GM12872 (cell line): ENCODE data around the gene ZNF346.

Experiments
- TF ChIP-seq, protein P1 (sequence below): IDR thresholded peaks from 3 replicates; pipeline ENCODE4 v1.5.1; 2011; ENCODE audit warnings: low read depth, mild to moderate bottlenecking, low read length, moderate library complexity; ENCODE audit not compliant: insufficient read depth

The ZNF346 gene

DNA sequence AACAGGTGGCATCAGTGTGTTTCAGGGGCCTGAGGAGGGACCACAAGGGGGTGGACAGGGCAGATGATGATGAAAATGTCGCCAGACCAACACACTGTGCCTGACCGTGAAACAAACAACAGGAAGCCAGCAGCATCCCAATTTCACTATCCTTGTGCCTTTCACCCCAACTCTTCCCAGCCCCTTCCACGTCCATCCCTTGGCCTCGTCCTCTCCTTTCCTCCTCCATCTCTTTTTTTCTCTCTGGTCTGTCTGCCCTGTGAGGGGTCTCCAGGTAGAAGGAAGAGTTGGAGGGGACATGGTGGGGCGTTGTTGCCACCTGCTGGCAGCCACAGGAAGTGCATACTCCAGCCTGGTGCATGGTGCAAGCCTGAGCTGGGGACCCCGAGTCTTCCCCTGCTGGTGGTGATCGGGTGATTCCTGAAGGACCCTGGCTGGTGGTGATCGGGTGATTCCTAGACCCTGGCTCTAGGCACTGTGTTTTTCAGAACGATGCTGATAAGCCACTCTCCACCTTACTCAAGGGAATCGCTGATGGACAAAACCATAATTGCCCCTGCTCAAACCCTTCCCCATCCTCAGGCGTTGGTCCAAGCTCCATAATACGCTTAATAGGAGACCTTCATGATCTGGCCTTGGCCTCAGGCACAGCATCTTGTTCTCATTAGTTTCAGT, 89.4 kb downstream of the ZNF346 start:
- TF ChIP-seq, protein P1, sequence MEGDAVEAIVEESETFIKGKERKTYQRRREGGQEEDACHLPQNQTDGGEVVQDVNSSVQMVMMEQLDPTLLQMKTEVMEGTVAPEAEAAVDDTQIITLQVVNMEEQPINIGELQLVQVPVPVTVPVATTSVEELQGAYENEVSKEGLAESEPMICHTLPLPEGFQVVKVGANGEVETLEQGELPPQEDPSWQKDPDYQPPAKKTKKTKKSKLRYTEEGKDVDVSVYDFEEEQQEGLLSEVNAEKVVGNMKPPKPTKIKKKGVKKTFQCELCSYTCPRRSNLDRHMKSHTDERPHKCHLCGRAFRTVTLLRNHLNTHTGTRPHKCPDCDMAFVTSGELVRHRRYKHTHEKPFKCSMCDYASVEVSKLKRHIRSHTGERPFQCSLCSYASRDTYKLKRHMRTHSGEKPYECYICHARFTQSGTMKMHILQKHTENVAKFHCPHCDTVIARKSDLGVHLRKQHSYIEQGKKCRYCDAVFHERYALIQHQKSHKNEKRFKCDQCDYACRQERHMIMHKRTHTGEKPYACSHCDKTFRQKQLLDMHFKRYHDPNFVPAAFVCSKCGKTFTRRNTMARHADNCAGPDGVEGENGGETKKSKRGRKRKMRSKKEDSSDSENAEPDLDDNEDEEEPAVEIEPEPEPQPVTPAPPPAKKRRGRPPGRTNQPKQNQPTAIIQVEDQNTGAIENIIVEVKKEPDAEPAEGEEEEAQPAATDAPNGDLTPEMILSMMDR: peak; percentile 99

DNA sequence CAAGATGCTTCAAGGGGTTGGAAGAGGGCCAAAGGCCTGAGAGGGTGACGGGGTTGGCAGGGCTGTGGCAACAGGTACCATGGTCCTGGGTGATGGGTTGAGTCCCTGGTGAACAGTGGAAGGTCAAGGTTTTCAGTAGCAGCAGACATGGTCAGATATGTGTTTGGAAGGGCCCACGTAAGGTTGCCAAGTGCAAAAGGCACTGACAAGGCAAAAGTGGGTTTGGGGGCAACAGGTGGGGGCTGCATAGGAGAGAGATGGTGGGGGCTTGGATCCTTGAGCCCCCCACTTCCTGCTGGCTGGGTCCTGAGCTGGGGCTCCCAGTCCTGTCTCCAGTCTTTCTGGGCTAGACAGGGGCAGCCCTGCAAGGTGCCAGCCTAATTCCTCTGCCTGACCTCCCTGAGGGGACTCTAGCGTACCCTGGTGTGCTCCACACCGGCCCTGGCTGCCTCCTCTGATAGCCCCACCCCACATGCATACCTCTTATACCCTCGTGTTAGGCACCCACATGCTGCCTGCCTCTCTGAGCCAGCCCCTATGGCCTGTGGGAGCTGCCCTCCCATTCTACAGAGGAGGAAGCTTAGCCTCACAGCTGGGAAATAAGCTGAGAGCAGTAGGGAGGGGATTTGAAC, 90.2 kb downstream of the ZNF346 start:
- TF ChIP-seq, protein P1: no peak

DNA sequence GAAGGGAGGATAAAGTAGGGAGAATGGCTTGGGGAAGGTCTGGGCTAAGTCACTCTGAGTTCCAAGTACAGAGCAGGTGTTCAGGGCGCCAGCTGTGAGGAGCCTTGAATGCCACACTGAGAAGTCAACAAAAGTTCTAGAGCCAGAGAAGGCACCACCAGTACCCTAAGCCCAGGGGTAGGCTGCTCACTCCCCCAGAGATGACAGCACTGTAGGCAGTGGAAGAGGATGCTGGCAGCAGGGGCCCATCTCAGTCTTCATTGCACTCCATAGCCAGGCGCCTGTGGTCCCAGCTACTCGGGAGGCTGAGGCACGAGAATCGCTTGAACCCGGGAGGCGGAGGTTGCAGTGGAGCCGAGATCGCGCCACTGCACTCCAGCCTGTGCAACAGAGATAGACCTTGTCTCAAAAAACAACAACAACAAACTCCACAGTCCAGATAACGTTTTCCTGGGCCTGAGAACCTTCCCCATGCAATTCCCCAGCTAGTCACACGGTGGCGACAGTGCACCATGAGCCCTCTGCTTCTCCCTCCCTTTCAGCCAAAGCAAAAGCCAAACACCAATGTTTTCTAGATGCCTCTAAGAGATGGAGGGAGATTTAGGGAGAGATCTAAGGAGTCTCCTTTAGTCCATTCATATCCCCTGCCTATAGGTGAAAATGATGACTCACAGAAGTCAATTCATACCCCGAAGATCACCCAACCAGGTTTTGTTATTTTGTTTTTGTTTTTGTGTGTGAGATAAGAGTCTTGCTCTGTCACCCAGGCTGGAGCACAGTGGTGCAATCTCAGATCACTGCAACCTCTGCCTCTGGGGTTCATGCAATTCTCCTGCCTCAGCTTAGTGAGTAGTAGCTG, 91.3 kb downstream of the ZNF346 start:
- TF ChIP-seq, protein P1: peak; percentile 100

DNA sequence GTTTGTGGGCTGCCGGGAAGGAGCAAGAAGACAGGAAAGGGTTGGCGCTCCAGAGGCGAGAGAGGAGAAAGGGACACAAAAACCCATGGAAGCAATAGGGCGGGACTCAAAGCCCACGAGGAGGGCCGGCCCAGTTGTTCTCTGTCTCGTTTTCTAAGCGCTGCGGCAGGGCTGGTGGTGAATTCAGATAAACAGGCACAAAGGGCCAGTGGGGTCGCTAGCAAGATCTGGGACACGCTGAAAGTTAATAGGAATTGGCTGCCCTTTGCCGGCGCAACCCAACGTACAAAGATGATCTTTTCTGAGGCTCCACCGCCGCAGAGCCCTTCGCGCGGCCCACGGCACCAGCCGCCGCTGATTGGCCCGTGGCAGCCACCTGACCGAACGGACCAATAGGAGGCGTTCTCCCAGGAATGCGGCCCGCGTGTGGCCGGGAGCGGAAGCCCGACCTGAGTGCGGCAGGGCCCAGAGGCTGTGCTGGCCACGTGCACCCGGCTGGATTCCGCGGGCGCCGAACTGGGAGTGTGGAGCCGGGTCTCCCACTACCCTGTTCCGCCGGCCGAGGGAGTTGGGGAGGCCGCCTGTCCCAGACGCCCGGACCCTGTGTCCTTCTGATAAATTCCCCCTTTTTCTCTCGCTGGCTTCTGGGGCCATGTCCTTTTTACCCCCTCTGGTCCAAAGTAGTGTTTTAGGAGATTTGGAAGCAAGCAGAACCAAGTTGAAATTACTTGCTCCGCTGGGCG, 94.3 kb downstream of the ZNF346 start:
- TF ChIP-seq, protein P1: no peak

DNA sequence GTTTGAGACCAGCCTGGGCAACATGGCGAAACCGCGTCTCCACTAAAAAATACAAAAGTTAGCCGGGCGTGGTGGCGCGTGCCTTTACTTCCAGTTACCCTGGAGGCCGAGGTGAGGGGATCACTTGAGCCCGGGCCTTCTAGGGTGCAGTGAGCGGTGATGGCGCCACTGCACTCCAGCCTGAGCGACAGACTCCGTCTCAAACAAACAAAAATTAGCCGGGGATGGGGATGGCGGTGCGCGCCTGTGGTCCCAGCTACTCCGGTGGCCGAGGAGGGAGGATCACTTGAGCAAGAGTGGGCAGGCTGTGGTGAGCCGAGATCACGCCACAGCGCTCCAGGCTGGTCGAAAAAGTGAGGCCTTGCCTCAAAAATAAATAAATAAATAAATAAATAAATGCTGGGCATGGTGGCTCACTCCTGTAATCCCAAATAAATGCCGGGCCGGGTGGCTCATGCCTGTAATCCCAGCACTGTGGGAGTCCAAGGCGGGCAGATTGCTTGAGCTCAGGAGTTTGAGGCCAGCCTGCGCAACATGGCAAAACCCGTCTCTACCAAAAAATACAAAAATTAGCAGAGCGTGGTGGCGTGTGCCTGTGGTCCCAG, 95.0 kb downstream of the ZNF346 start:
- TF ChIP-seq, protein P1: no peak

DNA sequence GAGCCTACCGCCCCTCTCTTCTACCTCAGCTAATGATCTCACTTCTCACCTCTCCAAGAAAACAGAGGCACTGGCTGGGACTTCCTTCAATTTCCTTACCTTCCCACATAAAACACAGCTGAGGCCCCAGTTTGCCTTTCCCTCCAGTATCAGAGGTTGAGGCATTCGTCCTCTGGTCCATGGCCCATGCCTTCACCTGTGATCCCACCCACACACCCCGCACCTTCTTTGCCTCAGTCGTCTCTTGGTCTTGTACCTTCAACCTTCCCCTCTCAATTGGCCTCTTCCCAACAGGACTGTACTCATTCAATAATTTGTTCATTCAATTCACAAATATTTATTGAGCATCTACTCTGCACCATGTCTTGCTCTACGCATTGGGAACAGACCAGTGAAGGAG, 100.1 kb downstream of the ZNF346 start:
- TF ChIP-seq, protein P1: no peak
